ENCODE results near the gene DDX31. TPM values are rescaled to one million over a fixed set of nuclear protein-coding genes. Genes with fewer than 3 reads are reported as not detected.

Gene DDX31
- total RNA-seq, 2 donors from 2014 or later = 13.9 to 16.7 TPM

DNA sequence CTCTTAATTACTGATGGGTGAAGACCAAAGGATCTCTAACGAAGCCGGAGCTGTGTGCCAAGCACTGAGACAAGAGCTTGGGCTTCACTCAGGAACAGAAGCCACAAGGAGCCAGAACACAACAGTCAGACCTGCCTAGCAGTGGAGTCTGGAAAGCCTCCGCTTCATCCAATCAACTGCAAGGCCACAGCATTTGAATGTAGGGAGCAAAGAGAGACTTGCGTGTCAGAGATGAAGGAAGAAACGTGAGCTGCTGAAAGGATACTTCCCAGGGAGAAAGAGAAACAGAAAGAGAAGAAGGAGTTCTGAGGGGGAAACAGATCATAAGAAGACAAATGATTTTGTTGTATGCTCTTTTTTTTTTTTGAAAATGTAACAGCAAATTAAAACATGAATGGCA is 43.5 kb downstream of the DDX31 start:
- Mint-ChIP-seq H3K27ac (no peak overlapping the region), H3K4me1 (ENCODE audit: low read depth) (no peaks in the 10 kb centered on the region), H3K9me3 (no peaks in the 10 kb centered on the region), H3K36me3 (ENCODE audit: insufficient read depth in 2 of 2) (peaks cover 2 to 13% of the 10 kb centered on the region in 2 donors), H3K27me3 (ENCODE audit: low read depth) (no peaks in the 10 kb centered on the region), H3K4me3 (no peak overlapping the region)
- DNase-seq = no peak
- ATAC-seq (replicated peaks in 1 of 2) = no peak

DNA sequence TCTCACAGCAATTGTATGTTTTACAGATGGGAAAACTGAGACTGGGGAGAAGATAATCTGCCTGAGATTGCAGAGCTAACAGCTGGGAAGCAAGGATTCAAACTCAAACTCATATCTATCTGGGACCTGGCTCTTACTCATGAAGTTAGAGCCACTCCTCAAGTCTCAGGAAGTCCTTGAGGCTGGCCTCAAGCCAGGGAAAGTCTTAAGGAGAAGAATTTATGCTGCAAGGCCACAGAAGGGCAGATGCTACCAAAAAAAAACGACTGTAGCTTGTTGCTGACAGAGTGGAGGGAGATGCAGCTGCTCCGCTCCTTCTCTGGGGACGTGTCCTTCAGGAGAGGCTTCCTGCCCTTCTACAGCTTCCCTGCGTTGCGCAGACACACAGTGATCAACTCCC is 47.6 kb downstream of the DDX31 start:
- Mint-ChIP-seq H3K27ac (no peak overlapping the region), H3K36me3 (ENCODE audit: insufficient read depth in 2 of 2) (peaks cover 2 to 18% of the 10 kb centered on the region in 2 donors), H3K4me3 (no peak overlapping the region), H3K9me3 (no peaks in the 10 kb centered on the region), H3K27me3 (ENCODE audit: low read depth) (no peaks in the 10 kb centered on the region), H3K4me1 (ENCODE audit: low read depth) (no peaks in the 10 kb centered on the region)
- ATAC-seq (replicated peaks in 1 of 2) (no peak), DNase-seq (no peak)

DNA sequence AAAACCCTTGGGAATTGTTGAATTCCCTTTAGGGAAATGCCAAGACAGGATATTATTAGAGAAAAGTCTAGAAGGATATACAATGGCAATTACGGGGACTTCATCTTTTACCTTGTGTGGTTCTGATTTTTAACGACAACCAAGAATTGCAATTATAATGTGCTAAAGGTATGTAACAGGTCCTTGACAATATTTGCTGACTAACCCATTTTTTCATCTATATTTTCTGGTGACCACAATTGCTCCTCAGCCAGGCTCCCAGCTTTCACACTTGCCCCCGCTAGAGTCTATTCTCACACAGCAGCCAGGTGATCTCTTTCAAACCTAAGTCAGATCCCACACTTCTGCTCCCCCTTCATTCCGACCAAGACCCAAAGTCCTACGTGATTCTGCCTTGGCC is 53.1 kb downstream of the DDX31 start:
- H3K27ac Mint-ChIP-seq = no peak overlapping the region
- H3K4me3 Mint-ChIP-seq = no peak overlapping the region
- H3K4me1 Mint-ChIP-seq (ENCODE audit: low read depth) = no peaks in the 10 kb centered on the region
- no peak for DNase-seq
- H3K9me3 Mint-ChIP-seq = no peaks in the 10 kb centered on the region
- peaks cover 4 to 14% of the 10 kb centered on the region in 2 donors for H3K36me3 Mint-ChIP-seq (ENCODE audit: insufficient read depth in 2 of 2)
- ATAC-seq (replicated peaks in 1 of 2) = no peak
- H3K27me3 Mint-ChIP-seq (ENCODE audit: low read depth) = no peaks in the 10 kb centered on the region

DNA sequence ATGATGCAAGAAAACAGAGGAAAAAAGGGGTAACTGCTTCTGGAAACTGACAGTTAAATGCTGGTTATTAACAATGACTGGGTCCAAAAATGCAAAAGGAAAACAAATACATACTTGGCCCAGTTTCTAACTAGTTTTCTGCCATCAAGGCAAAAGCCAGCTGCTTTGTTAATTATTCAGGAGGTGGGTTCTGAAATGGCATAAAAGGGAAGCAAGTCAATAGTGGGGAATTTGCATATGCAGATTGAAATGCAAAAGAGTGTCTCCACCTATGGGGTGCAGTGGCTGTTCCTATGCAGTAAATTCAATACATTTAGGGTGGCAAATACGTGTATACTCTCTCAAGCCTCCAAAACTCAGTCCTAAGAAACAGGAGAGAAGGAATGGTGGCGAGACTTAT is 54.0 kb downstream of the DDX31 start:
- Mint-ChIP-seq H3K9me3 (no peaks in the 10 kb centered on the region), H3K4me1 (ENCODE audit: low read depth) (no peaks in the 10 kb centered on the region), H3K27ac (no peak overlapping the region), H3K27me3 (ENCODE audit: low read depth) (no peaks in the 10 kb centered on the region), H3K4me3 (no peak overlapping the region), H3K36me3 (ENCODE audit: insufficient read depth in 2 of 2) (peaks cover 4 to 14% of the 10 kb centered on the region in 2 donors)
- DNase-seq = no peak
- no peak for ATAC-seq (replicated peaks in 1 of 2)

DNA sequence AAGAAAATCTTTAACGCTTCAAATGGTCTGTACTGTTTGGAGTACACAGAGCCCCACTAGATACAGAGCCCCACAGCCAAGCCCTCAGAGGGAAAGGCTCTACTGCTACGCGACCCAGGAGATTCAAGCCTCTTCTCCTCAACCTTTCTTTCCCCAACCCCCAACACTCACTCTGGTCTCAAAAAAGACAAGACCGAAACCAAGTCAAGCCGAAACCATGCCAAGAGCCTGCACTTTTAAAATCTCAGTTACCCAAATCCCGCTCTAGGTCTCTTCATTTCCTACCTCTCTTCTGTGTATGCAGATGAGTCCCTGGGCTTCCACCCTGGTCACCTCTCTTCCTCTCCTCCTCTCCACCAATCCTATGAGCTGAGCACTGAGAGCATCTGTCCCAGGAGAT is 55.5 kb downstream of the DDX31 start:
- ATAC-seq (replicated peaks in 1 of 2) (no peak), DNase-seq (no peak)
- H3K27ac Mint-ChIP-seq = no peak overlapping the region
- no peak overlapping the region for H3K4me3 Mint-ChIP-seq
- H3K9me3 Mint-ChIP-seq = no peaks in the 10 kb centered on the region
- H3K36me3 Mint-ChIP-seq (ENCODE audit: insufficient read depth in 2 of 2) = peaks cover 4 to 17% of the 10 kb centered on the region in 2 donors
- H3K27me3 Mint-ChIP-seq (ENCODE audit: low read depth) = no peaks in the 10 kb centered on the region
- peaks cover 5% of the 10 kb centered on the region for H3K4me1 Mint-ChIP-seq (ENCODE audit: low read depth)

DNA sequence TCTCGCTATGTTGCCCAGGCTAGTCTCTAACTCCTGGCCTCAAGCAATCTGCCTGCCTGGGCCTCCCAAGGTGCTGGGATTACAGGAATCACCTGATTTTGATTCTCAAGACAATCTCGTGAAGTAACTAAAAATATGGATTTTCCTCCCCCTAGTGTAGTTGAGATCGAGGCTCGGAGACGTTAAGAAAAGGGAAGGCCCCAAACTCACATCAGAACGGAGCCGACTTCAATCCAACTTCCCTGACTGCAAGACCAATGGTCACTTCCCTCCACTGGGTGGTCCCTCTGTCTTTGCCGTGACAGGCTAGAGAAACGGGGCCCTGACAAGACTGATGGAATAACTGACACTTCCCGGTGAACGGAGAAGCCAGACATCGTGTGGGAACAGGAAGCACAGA is 59.1 kb downstream of the DDX31 start:
- peaks cover 2 to 14% of the 10 kb centered on the region in 2 donors for H3K36me3 Mint-ChIP-seq (ENCODE audit: insufficient read depth in 2 of 2)
- H3K27ac Mint-ChIP-seq = no peak overlapping the region
- peaks cover 5% of the 10 kb centered on the region for H3K4me1 Mint-ChIP-seq (ENCODE audit: low read depth)
- H3K27me3 Mint-ChIP-seq (ENCODE audit: low read depth) = no peaks in the 10 kb centered on the region
- ATAC-seq (replicated peaks in 1 of 2) (no peak), DNase-seq (no peak)
- no peaks in the 10 kb centered on the region for H3K9me3 Mint-ChIP-seq
- H3K4me3 Mint-ChIP-seq = no peak overlapping the region

DNA sequence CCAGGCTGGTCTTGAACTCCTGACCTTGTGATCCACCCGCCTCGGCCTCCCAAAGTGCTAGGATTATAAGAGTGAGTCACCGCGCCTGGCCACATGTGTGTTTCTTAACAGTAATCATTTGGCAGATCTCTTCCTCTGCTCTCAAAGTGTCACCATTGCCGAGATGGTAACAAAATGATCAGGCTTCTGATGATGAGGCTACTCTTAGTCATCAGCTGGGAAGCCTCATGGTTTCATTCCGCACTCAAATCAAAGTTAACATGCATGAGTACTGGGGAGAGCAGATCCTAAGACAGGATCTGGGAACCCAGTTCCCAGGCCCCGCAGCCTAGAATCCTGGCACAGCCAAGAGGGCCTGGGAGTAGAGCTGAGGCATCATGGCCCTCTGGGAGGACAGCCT is 60.0 kb downstream of the DDX31 start:
- Mint-ChIP-seq H3K9me3 (no peaks in the 10 kb centered on the region), H3K4me1 (ENCODE audit: low read depth) (peaks cover 5% of the 10 kb centered on the region), H3K27ac (no peak overlapping the region), H3K27me3 (ENCODE audit: low read depth) (no peaks in the 10 kb centered on the region), H3K4me3 (no peak overlapping the region), H3K36me3 (ENCODE audit: insufficient read depth in 2 of 2) (peaks cover 2 to 21% of the 10 kb centered on the region in 2 donors)
- ATAC-seq (replicated peaks in 1 of 2) = peak in 1 of 2 donors; percentile 38
- no peak for DNase-seq

DNA sequence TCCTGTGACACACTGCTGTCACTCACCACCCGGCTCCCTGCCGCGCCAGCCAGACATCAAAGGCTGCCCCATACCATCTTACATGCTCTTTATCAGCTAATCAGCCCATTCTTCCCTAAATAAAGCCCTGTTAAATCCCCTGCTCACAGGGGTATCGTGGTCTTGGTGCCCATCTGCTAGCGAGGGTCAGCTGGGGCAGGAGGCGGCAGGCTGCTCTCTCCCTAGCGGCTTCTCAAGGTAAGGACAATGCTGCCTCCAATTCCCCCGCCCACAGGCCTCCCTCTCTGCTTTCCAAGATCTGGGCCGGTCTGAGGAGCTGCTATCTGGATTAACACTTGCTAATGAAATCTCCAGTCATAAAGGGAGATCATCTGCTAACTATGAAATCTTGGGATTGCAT is 60.6 kb downstream of the DDX31 start:
- no peak overlapping the region for H3K4me3 Mint-ChIP-seq
- H3K27me3 Mint-ChIP-seq (ENCODE audit: low read depth) = no peaks in the 10 kb centered on the region
- peaks cover 5% of the 10 kb centered on the region for H3K4me1 Mint-ChIP-seq (ENCODE audit: low read depth)
- H3K36me3 Mint-ChIP-seq (ENCODE audit: insufficient read depth in 2 of 2) = peaks cover 0 to 17% of the 10 kb centered on the region in 2 donors
- no peaks in the 10 kb centered on the region for H3K9me3 Mint-ChIP-seq
- DNase-seq (no peak), ATAC-seq (replicated peaks in 1 of 2) (no peak)
- no peak overlapping the region for H3K27ac Mint-ChIP-seq

DNA sequence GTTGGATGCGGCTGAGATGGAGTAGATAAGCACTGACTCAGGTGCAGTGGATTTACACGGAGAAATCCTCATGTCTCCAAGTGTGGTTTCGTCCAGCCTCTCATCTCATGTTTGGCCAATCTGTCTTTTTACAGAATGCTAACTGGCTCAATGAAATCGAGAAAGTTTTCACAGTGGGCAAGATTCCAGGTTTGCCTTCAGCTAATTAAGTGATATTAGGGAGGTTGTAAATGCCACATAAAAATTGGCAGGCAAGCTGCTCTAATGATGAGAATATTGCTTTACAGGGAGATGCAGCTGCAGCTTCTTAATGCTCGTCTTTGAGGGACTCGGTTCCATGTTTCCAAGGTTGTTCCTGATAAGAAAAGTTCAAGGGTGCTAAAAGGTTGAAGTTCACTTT is 63.7 kb downstream of the DDX31 start:
- H3K4me3 Mint-ChIP-seq = no peak overlapping the region
- no peaks in the 10 kb centered on the region for H3K27me3 Mint-ChIP-seq (ENCODE audit: low read depth)
- peaks cover 10% of the 10 kb centered on the region for H3K4me1 Mint-ChIP-seq (ENCODE audit: low read depth)
- no peak for ATAC-seq (replicated peaks in 1 of 2)
- no peaks in the 10 kb centered on the region for H3K9me3 Mint-ChIP-seq
- H3K36me3 Mint-ChIP-seq (ENCODE audit: insufficient read depth in 2 of 2) = peaks cover 0 to 30% of the 10 kb centered on the region in 2 donors
- no peak for DNase-seq
- no peak overlapping the region for H3K27ac Mint-ChIP-seq

DNA sequence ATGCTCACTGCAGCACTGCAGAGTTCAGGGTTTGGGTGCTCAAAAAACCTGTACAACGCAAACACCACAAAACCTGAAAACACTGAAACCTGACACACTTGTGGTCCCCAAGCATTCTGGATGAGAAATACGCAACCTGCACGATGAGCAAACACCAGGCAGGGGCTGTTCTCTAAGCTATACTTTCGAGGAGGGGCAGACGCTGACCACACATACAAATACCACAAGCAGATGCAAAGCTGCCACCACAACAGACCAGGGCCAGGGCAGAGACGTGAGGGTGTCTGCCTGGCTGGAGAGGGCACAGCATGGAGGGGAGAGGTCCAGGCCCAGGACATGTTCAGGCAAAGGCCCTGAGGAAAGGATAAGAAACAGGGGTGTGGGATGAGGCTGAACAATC is 64.4 kb downstream of the DDX31 start:
- ATAC-seq (replicated peaks in 1 of 2) (no peak), DNase-seq (no peak)
- Mint-ChIP-seq H3K4me3 (no peak overlapping the region), H3K9me3 (no peaks in the 10 kb centered on the region), H3K27me3 (ENCODE audit: low read depth) (no peaks in the 10 kb centered on the region), H3K36me3 (ENCODE audit: insufficient read depth in 2 of 2) (peaks cover under 1 to 30% of the 10 kb centered on the region in 2 donors), H3K27ac (no peak overlapping the region), H3K4me1 (ENCODE audit: low read depth) (peaks cover 10% of the 10 kb centered on the region)

DNA sequence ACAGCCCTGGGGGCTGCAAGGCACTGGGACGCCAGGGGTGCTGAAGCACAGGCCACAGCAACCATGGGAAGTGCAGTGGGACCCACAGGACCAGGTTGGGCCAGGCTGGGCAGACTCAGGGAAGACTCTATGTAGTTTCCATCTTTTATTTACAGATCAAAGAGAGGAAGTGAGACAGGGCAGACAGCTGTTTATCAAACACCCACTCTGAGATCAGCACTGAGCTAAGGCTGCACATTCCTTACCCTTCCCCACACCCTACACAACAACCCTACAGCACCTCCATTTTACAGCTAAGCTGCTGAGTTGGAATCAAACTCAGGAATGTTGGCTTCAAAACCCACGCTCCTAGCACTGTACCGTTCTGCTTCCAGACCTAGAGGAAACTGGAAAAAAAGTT is 67.6 kb downstream of the DDX31 start:
- Mint-ChIP-seq H3K27ac (no peak overlapping the region), H3K4me3 (no peak overlapping the region), H3K36me3 (ENCODE audit: insufficient read depth in 2 of 2) (peaks cover 7 to 28% of the 10 kb centered on the region in 2 donors), H3K27me3 (ENCODE audit: low read depth) (no peaks in the 10 kb centered on the region), H3K9me3 (no peaks in the 10 kb centered on the region), H3K4me1 (ENCODE audit: low read depth) (peaks cover 5% of the 10 kb centered on the region)
- DNase-seq = no peak
- no peak for ATAC-seq (replicated peaks in 1 of 2)

DNA sequence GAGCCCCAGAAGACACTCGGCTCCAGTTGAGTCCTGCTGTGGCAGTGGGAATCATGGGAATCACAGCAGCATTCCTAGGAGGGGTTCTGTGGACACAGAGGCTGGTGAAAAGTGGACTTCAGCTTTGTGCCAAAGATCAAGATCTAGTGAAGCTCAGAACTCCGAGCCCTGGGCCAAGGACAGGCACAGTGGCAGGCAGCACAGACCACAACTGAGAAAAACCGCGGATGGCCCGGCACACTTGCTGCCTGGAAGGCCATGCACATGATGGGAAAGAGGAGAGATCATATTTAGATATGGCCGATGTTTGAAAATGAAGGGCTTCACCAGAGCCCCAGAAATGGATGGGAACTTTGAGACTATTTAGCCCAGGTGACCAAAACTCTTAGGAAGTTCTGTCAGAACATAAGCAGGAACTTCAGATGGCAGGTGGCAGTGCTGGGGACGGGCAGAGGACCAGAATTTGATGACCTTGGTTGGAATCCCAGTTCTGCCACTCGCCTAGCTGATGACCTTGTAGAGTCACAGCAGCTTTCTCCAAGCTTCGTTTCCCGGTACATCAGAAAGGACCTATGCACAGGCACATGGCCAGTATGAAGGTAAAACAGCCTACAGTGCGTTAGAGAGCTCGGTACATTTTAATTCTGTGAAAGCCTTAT is 69.3 kb downstream of the DDX31 start:
- DNase-seq (no peak), ATAC-seq (replicated peaks in 1 of 2) (no peak)
- H3K9me3 Mint-ChIP-seq = no peaks in the 10 kb centered on the region
- H3K4me1 Mint-ChIP-seq (ENCODE audit: low read depth) = peaks cover 5% of the 10 kb centered on the region
- H3K4me3 Mint-ChIP-seq = no peak overlapping the region
- H3K36me3 Mint-ChIP-seq (ENCODE audit: insufficient read depth in 2 of 2) = peaks cover 7 to 31% of the 10 kb centered on the region in 2 donors
- no peak overlapping the region for H3K27ac Mint-ChIP-seq
- H3K27me3 Mint-ChIP-seq (ENCODE audit: low read depth) = no peaks in the 10 kb centered on the region

DNA sequence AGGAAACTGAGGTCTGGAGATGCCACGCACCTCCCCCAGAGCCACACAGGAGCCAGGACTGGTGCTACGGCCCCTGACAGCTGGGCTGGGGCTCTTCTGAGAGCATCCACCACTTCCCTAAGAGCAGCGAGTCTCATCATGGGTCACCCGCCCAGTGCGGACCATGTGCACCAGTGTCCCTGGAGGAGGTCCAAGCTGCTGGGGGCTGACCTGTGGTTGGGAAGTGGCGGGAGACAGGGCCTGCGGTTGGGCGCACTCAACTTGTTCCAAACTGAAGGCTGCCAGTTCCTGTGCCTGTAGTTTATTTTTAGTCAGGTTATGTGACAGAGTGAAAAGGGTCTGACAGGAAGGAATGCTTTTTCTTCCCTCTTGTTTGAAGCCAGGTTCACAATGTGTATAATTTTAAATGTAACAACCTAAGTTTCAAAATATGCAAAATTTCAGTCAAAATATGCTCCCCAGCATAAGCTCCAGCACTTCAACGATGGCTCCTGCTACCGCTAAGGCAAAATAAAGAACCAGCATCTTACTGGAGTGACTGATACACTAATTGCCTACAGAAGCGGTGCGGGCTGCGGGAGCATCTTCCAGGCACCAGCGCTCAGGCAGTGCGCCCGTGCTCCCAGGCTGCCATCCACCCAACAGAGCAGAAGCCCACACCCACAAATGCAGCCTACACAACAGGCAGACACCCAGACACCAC is 72.6 kb downstream of the DDX31 start:
- no peak overlapping the region for H3K27ac Mint-ChIP-seq
- no peaks in the 10 kb centered on the region for H3K4me1 Mint-ChIP-seq (ENCODE audit: low read depth)
- DNase-seq (no peak), ATAC-seq (replicated peaks in 1 of 2) (no peak)
- H3K36me3 Mint-ChIP-seq (ENCODE audit: insufficient read depth in 2 of 2) = peaks cover 7 to 14% of the 10 kb centered on the region in 2 donors
- H3K27me3 Mint-ChIP-seq (ENCODE audit: low read depth) = peaks cover 6% of the 10 kb centered on the region
- no peak overlapping the region for H3K4me3 Mint-ChIP-seq
- no peaks in the 10 kb centered on the region for H3K9me3 Mint-ChIP-seq

DNA sequence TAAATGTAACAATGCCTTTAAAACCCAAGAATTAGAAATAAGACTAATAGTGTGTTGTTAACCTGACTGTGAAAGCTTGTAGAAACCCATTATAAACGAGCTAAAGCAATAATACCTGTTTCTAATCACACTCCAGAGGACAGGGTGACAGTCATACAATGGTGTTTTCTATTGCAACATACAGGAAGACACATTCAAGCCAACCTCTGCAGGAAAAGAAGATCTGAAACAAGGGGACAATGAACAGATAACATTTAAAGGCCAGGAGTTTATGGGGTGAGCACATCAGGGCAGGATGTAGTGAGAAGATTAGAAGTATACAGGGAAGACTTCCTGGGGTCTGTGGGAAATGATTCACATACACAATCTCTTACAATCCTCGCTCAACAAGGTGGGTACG is 73.6 kb downstream of the DDX31 start:
- Mint-ChIP-seq H3K9me3 (no peaks in the 10 kb centered on the region), H3K4me1 (ENCODE audit: low read depth) (no peaks in the 10 kb centered on the region), H3K4me3 (no peak overlapping the region), H3K36me3 (ENCODE audit: insufficient read depth in 2 of 2) (peaks cover 7 to 14% of the 10 kb centered on the region in 2 donors), H3K27me3 (ENCODE audit: low read depth) (peaks cover 16% of the 10 kb centered on the region), H3K27ac (no peak overlapping the region)
- ATAC-seq (replicated peaks in 1 of 2) (no peak), DNase-seq (no peak)

Measured in activated T-cell treated with anti-CD3 and anti-CD28 coated beads, Interleukin-2, amount 50 U/mL, for 72 hours (primary cell).